ENCODE data around the gene FRS2.

FRS2 gene

DNA sequence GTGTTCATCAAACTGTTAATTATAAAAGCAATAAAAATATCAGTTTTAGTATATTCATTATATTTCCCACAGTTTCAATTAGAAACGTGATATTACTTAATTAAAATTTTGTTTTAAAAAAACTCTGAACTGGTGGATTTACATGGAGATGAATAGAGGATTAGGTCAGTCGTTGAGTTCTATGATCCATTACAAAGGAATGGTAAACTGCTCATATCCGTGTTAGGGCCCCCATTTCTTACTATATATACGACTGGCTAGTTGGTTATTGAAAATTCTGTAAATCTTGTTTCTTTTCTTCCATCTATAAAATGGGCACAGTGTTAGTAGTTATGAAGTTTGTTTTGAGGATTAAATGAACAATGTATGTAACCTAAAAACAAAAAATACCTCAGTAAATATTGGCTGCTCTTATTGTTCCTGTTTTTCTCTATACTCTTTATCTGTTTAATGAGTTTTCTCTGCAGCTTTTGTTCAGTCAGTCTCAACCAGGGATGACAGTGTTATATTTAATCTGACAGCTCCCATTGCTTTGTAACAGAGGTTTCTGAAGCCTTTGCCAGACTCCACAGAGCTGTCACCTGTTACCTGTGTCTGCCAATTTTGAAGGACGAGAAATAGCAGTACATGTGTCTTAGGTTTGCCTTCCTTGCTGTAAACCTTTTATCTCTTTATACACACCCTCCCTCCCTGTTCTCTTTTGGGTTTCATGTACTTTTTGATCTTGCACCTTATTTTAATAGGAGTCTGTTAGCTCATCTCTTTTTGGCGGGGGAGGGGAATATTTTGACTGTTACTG is 41.5 kb downstream of the FRS2 start:
- TF ChIP-seq CTCF (conservative IDR thresholded peaks at IDR 0.05): no peak
- no peak for TF ChIP-seq ZFX (IDR thresholded peaks at IDR 0.05)

GRCh38 chr12:69512820-69513219 is 42.6 kb downstream of the FRS2 start:
- H3K27ac ChIP-seq: no peak overlapping the region
- TF ChIP-seq CTCF (conservative IDR thresholded peaks at IDR 0.05) (no peak), ZFX (IDR thresholded peaks at IDR 0.05) (no peak)

More for the DNA sequence above, 41.5 kb downstream of the FRS2 start:
- no peak overlapping the region for H3K27ac ChIP-seq

- no peak overlapping the region for H3K27ac ChIP-seq
- TF ChIP-seq ZFX (IDR thresholded peaks at IDR 0.05): no peak
- TF ChIP-seq CTCF (conservative IDR thresholded peaks at IDR 0.05): no peak
These were observed 43.1 kb downstream of the FRS2 start for GRCh38 chr12:69513297-69513696.

GRCh38 chr12:69514111-69514510 is 43.9 kb downstream of the FRS2 start:
- no peak for TF ChIP-seq CTCF (conservative IDR thresholded peaks at IDR 0.05)
- no peak for TF ChIP-seq ZFX (IDR thresholded peaks at IDR 0.05)
- H3K27ac ChIP-seq: no peak overlapping the region

- no peak overlapping the region for H3K27ac ChIP-seq
- TF ChIP-seq CTCF (conservative IDR thresholded peaks at IDR 0.05) (no peak), ZFX (IDR thresholded peaks at IDR 0.05) (no peak)
These were observed 44.7 kb downstream of the FRS2 start for GRCh38 chr12:69514845-69515244.

DNA sequence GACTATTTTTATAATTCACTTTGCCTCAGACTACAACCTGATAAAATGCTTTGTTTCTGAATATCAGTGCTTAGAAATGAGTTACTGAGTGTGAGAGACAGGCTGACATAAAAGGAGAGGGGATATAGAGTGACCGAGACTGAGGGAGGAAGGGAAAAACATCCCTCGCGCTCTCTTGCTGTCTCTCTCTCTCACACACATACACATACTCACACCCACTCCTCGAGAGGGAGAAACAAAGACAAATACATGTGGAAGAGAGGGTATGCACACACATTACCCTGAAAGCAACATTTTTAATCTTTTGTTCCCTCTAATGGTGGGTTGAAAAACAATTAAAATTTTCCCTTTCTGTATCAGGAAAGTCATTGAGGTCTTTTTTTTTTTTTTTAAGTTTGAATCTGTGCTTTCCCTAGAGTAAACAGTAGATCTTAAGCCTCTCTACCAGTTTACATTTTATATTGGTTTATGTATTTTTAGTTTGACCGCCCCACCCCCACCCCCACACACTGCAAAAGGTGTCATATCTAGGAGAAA is 45.3 kb downstream of the FRS2 start:
- no peak for TF ChIP-seq ZFX (IDR thresholded peaks at IDR 0.05)
- TF ChIP-seq CTCF (conservative IDR thresholded peaks at IDR 0.05): no peak
- no peak overlapping the region for H3K27ac ChIP-seq

GRCh38 chr12:69516950-69517349 is 46.8 kb downstream of the FRS2 start:
- no peak overlapping the region for H3K27ac ChIP-seq
- TF ChIP-seq CTCF (conservative IDR thresholded peaks at IDR 0.05) (no peak), ZFX (IDR thresholded peaks at IDR 0.05) (no peak)

Measured in C4-2B (cell line).